Thoracic aorta (tissue), 2 donors: ENCODE measurements around the gene KRTAP5-5. TPM values are rescaled to one million over a fixed set of nuclear protein-coding genes. Genes with fewer than 3 reads are reported as not detected.
"Not testable (repeated sequence)": the region's sequence is repeated elsewhere in the genome, so short reads cannot be mapped to it uniquely, and the experiment has no call there.

Experiments used
- ATAC-seq: fragments of 150-250 bp; one replicate; pipeline ENCODE4 v1.8.0; 2017; ENCODE audit warnings: low read depth; ENCODE audit not compliant: insufficient number of reproducible peaks, low FRiP score
- DNase-seq: peaks from one replicate; pipeline ENCODE4 v3.0.0-alpha.2; 2020; ENCODE audit warnings: low spot score
- H3K27ac ChIP-seq, 2 donors: fragments of 200-600 bp; sonication (generic); 1 replicate in 1 of 2; 2 replicates in 1 of 2; pipeline ENCODE4 v1.5.1; 2016; ENCODE audit warnings: mild to moderate bottlenecking in 2 of 2, moderate library complexity in 2 of 2
- H3K27me3 ChIP-seq: fragments of 200-600 bp; sonication (generic); replicated peaks from 2 replicates; pipeline ENCODE4 v1.6.0; 2016; ENCODE audit warnings: mild to moderate bottlenecking; ENCODE audit not compliant: insufficient read depth
- H3K36me3 ChIP-seq: fragments of 200-600 bp; sonication (generic); one replicate; pipeline ENCODE4 v1.5.1; 2016
- H3K4me1 ChIP-seq, 2 donors: fragments of 200-600 bp; sonication (generic); 1 replicate in 1 of 2; 2 replicates in 1 of 2; pipeline versions ENCODE4 v1.5.1 to v1.6.0; 2016; ENCODE audit warnings: low read depth in 2 of 2, mild to moderate bottlenecking in 1 of 2; ENCODE audit not compliant: control insufficient read depth in 1 of 2
- H3K4me3 ChIP-seq: fragments of 200-600 bp; sonication (generic); 2 replicates; pipeline ENCODE4 v1.5.1; 2016; ENCODE audit warnings: mild to moderate bottlenecking
- H3K9me3 ChIP-seq: fragments of 200-600 bp; sonication (generic); 2 replicates; pipeline ENCODE4 v1.5.1; 2016
- CTCF ChIP-seq: fragments of 200-600 bp; sonication (generic); IDR thresholded peaks from one replicate; pipeline ENCODE4 v1.5.1; 2019; ENCODE audit warnings: antibody characterized with exemption
- total RNA-seq, 2 donors: library from RNA; depleted of rRNA; stranded (reverse); fragments of >200 nt; gene quantifications; one replicate each; pipeline versions ENCODE4 v1.1.0 to v1.2.3, GENCODE V29; 2016

Gene KRTAP5-5
- total RNA-seq, 2 donors from 2014 or later, result not detected

- H3K27me3 ChIP-seq, result no peaks in the 10 kb centered on the region
- no peaks in the 10 kb centered on the region for H3K4me1 ChIP-seq
- ATAC-seq (no peak), DNase-seq (no peak)
- H3K9me3 ChIP-seq, result no peaks in the 10 kb centered on the region
- H3K27ac ChIP-seq, result no peak overlapping the region
- no peak for TF ChIP-seq CTCF
- H3K4me3 ChIP-seq, result no peak overlapping the region
- no peaks in the 10 kb centered on the region for H3K36me3 ChIP-seq
Measured at GRCh38 chr11:1667906-1668305, 38.3 kb downstream of the KRTAP5-5 start.

GRCh38 chr11:1668911-1669473 is 39.4 kb downstream of the KRTAP5-5 start:
- Histone ChIP-seq H3K27ac (no peak overlapping the region), H3K4me1 (no peaks in the 10 kb centered on the region), H3K4me3 (no peak overlapping the region), H3K27me3 (no peaks in the 10 kb centered on the region), H3K9me3 (no peaks in the 10 kb centered on the region), H3K36me3 (no peaks in the 10 kb centered on the region)
- TF ChIP-seq CTCF, result no peak
- no peak for ATAC-seq
- no peak for DNase-seq

- TF ChIP-seq CTCF, result no peak
Measured at GRCh38 chr11:1669546-1670218, 40.1 kb downstream of the KRTAP5-5 start.

GRCh38 chr11:1670457-1670856 is 40.9 kb downstream of the KRTAP5-5 start:
- not testable (repeated sequence) for H3K4me1 ChIP-seq, ATAC-seq, H3K27me3 ChIP-seq, H3K4me3 ChIP-seq, H3K9me3 ChIP-seq, H3K36me3 ChIP-seq, H3K27ac ChIP-seq, DNase-seq

More at GRCh38 chr11:1669546-1670218, 40.1 kb downstream of the KRTAP5-5 start:
- DNase-seq (no peak), ATAC-seq (no peak)
- no peaks in the 10 kb centered on the region for H3K36me3 ChIP-seq
- H3K9me3 ChIP-seq, result no peaks in the 10 kb centered on the region
- no peak overlapping the region for H3K4me3 ChIP-seq
- H3K27ac ChIP-seq, result no peak overlapping the region
- H3K4me1 ChIP-seq, result no peaks in the 10 kb centered on the region
- H3K27me3 ChIP-seq, result no peaks in the 10 kb centered on the region

GRCh38 chr11:1670905-1671371 is 41.4 kb downstream of the KRTAP5-5 start:
- H3K4me3 ChIP-seq, result no peak overlapping the region
- no peaks in the 10 kb centered on the region for H3K27me3 ChIP-seq
- no peaks in the 10 kb centered on the region for H3K9me3 ChIP-seq
- no peak for DNase-seq
- no peak for TF ChIP-seq CTCF
- ATAC-seq, result no peak
- no peaks in the 10 kb centered on the region for H3K36me3 ChIP-seq
- no peak overlapping the region for H3K27ac ChIP-seq
- H3K4me1 ChIP-seq, result no peaks in the 10 kb centered on the region
